ENCODE results near the gene HHIP. TPM values are rescaled to one million over a fixed set of nuclear protein-coding genes. Genes with fewer than 3 reads are reported as not detected.

Gene HHIP
- total RNA-seq, 2 donors from 2014 or later, result 0.66 to 14.3 TPM

- no peak for DNase-seq
- no peak overlapping the region for H3K4me3 ChIP-seq
- intact Hi-C loops (cut with DNase I), result no loop called here
- no peak for ATAC-seq
- WGBS, 2 donors, result 81 to 91% methylated on average over 5 of the region's 5 CpGs
- TF ChIP-seq CTCF (IDR thresholded peaks at IDR 0.05), result no peak
- no peak for TF ChIP-seq POLR2A (IDR thresholded peaks at IDR 0.05)
- no peaks in the 10 kb centered on the region for H3K36me3 ChIP-seq (replicated peaks in 1 of 2; ENCODE audit: insufficient read depth in 1 of 2, low read depth in 2 of 2)
- H3K27ac ChIP-seq, result no peak overlapping the region
- H3K27me3 ChIP-seq, result no peaks in the 10 kb centered on the region
- H3K9me3 ChIP-seq, result no peaks in the 10 kb centered on the region
- H3K4me1 ChIP-seq, result peaks cover 3% of the 10 kb centered on the region
Observed at GRCh38 chr4:144703494-144703893, 57.5 kb downstream of the HHIP start.

- WGBS, 2 donors, result 44 to 45% methylated on average over 6 of the region's 6 CpGs
- H3K4me3 ChIP-seq, result no peak overlapping the region
Observed at GRCh38 chr4:144705601-144706590, 59.9 kb downstream of the HHIP start.

GRCh38 chr4:144709159-144709558 is 63.2 kb downstream of the HHIP start:
- Histone ChIP-seq H3K4me1 (peaks cover 14% of the 10 kb centered on the region), H3K27ac (no peak overlapping the region), H3K9me3 (no peaks in the 10 kb centered on the region), H3K27me3 (no peaks in the 10 kb centered on the region), H3K36me3 (replicated peaks in 1 of 2; ENCODE audit: insufficient read depth in 1 of 2, low read depth in 2 of 2) (no peaks in the 10 kb centered on the region), H3K4me3 (no peak overlapping the region)
- DNase-seq (no peak), ATAC-seq (no peak)
- no peak for TF ChIP-seq CTCF (IDR thresholded peaks at IDR 0.05)
- no peak for TF ChIP-seq POLR2A (IDR thresholded peaks at IDR 0.05)
- intact Hi-C loops (cut with DNase I), result no loop called here
- WGBS, 2 donors, result 79 to 90% methylated on average over 2 of the region's 2 CpGs

More at GRCh38 chr4:144705601-144706590, 59.9 kb downstream of the HHIP start:
- no peaks in the 10 kb centered on the region for H3K9me3 ChIP-seq
- intact Hi-C loops (cut with DNase I), result no loop called here
- H3K27ac ChIP-seq, result no peak overlapping the region
- ATAC-seq (no peak), DNase-seq (no peak)
- no peaks in the 10 kb centered on the region for H3K27me3 ChIP-seq
- no peak for TF ChIP-seq POLR2A (IDR thresholded peaks at IDR 0.05)
- TF ChIP-seq CTCF (IDR thresholded peaks at IDR 0.05), result no peak
- no peaks in the 10 kb centered on the region for H3K36me3 ChIP-seq (replicated peaks in 1 of 2; ENCODE audit: insufficient read depth in 1 of 2, low read depth in 2 of 2)
- no peaks in the 10 kb centered on the region for H3K4me1 ChIP-seq

GRCh38 chr4:144709793-144710525 is 64.0 kb downstream of the HHIP start:
- H3K27me3 ChIP-seq, result no peaks in the 10 kb centered on the region
- H3K9me3 ChIP-seq, result no peaks in the 10 kb centered on the region
- ATAC-seq (no peak), DNase-seq (no peak)
- WGBS, 2 donors, result 79 to 88% methylated on average over 5 of the region's 5 CpGs
- no peak for TF ChIP-seq CTCF (IDR thresholded peaks at IDR 0.05)
- TF ChIP-seq POLR2A (IDR thresholded peaks at IDR 0.05), result no peak
- intact Hi-C loops (cut with DNase I), result no loop called here
- H3K27ac ChIP-seq, result no peak overlapping the region
- no peak overlapping the region for H3K4me3 ChIP-seq
- peaks cover 14% of the 10 kb centered on the region for H3K4me1 ChIP-seq
- no peaks in the 10 kb centered on the region for H3K36me3 ChIP-seq (replicated peaks in 1 of 2; ENCODE audit: insufficient read depth in 1 of 2, low read depth in 2 of 2)
